Cardiac muscle cell (in vitro differentiated cells and primary cell): Measurements from ENCODE around the gene BRD4. TPM values are rescaled to one million over a fixed set of nuclear protein-coding genes. Genes with fewer than 3 reads are reported as not detected.
"Not testable (repeated sequence)": the region's sequence is repeated elsewhere in the genome, so short reads cannot be mapped to it uniquely, and the experiment has no call there.

ENCODE experiments used
- DNase-seq, 2 donors: peaks; one replicate each; pipeline versions ENCODE4 v3.0.0 to v3.0.0-alpha.2; 2010 to 2017; ENCODE audit warnings: low read depth in 1 of 2, low spot score in 1 of 2
- H3K27ac ChIP-seq: fragments of 200-600 bp; sonication (generic); 2 replicates; pipeline ENCODE4 v1.5.1; 2016
- H3K27me3 ChIP-seq: fragments of 200-600 bp; sonication (generic); 2 replicates; pipeline ENCODE4 v1.6.0; 2016; ENCODE audit warnings: control low read depth
- H3K36me3 ChIP-seq: fragments of 200-600 bp; sonication (generic); 2 replicates; pipeline ENCODE4 v1.5.1; 2016; ENCODE audit warnings: control low read depth
- H3K4me1 ChIP-seq: fragments of 200-600 bp; sonication (generic); 2 replicates; pipeline ENCODE4 v1.8.1; 2017; ENCODE audit warnings: low read depth, mild to moderate bottlenecking, mixed run types
- H3K4me3 ChIP-seq: fragments of 200-600 bp; sonication (generic); 2 replicates; pipeline ENCODE4 v1.5.1; 2016; ENCODE audit warnings: mild to moderate bottlenecking
- H3K9me3 ChIP-seq: fragments of 200-600 bp; sonication (generic); 2 replicates; pipeline ENCODE4 v1.5.1; 2017; ENCODE audit warnings: low read depth, mild to moderate bottlenecking, control low read depth
- CTCF ChIP-seq: IDR thresholded peaks from 2 replicates; pipeline ENCODE4 v1.5.1; 2012; ENCODE audit warnings: low read depth, mild to moderate bottlenecking, low read length
- polyA plus RNA-seq: library from polyadenylated mRNA; unstranded; fragments of >200 nt; fragmentation: Nextera tagmentation; extraction: Ambion mirVana; gene quantifications from 2 replicates; pipeline ENCODE4 v1.2.1, GENCODE V29; 2016
- total RNA-seq: library from RNA; depleted of rRNA; stranded (reverse); fragments of >200 nt; gene quantifications from 2 replicates; pipeline ENCODE4 v1.2.3, GENCODE V29; 2016

The BRD4 gene
- total and polyA plus RNA-seq, 2 experiments from 2014 or later, result 42.5 to 86.1 TPM

GRCh38 chr19:15357906-15358305 lies 25.6 kb upstream of the BRD4 start:
- H3K36me3 ChIP-seq, result peaks cover 37% of the 10 kb centered on the region
- DNase-seq, result no peak
- no peaks in the 10 kb centered on the region for H3K9me3 ChIP-seq
- no peaks in the 10 kb centered on the region for H3K4me1 ChIP-seq
- no peak for TF ChIP-seq CTCF
- H3K27ac ChIP-seq, result no peak overlapping the region
- H3K4me3 ChIP-seq, result no peak overlapping the region
- H3K27me3 ChIP-seq, result no peaks in the 10 kb centered on the region

- Histone ChIP-seq H3K27ac (peak overlapping the region; percentile 30), H3K4me3 (no peak overlapping the region), H3K36me3 (peaks cover 27% of the 10 kb centered on the region), H3K9me3 (no peaks in the 10 kb centered on the region), H3K27me3 (no peaks in the 10 kb centered on the region), H3K4me1 (no peaks in the 10 kb centered on the region)
- TF ChIP-seq CTCF, result no peak
- DNase-seq, result no peak
Measured at GRCh38 chr19:15354566-15355296, 22.4 kb upstream of the BRD4 start.

GRCh38 chr19:15353908-15354307 lies 21.6 kb upstream of the BRD4 start:
- TF ChIP-seq CTCF, result no peak
- Histone ChIP-seq H3K4me3 (no peak overlapping the region), H3K27ac (no peak overlapping the region), H3K4me1 (no peaks in the 10 kb centered on the region), H3K9me3 (no peaks in the 10 kb centered on the region), H3K36me3 (peaks cover 22% of the 10 kb centered on the region), H3K27me3 (no peaks in the 10 kb centered on the region)
- no peak for DNase-seq

- H3K9me3 ChIP-seq, H3K27me3 ChIP-seq, H3K4me3 ChIP-seq, H3K4me1 ChIP-seq, H3K27ac ChIP-seq, DNase-seq: not testable (repeated sequence)
- H3K36me3 ChIP-seq, result peaks cover 12% of the 10 kb centered on the region
Measured at GRCh38 chr19:15352535-15352934, 20.2 kb upstream of the BRD4 start.

- H3K9me3 ChIP-seq, H3K4me1 ChIP-seq, H3K4me3 ChIP-seq, H3K27me3 ChIP-seq, H3K27ac ChIP-seq, H3K36me3 ChIP-seq, DNase-seq: not testable (repeated sequence)
Measured at GRCh38 chr19:15341328-15341727, 9.0 kb upstream of the BRD4 start.

GRCh38 chr19:15340086-15340485 lies 7.7 kb upstream of the BRD4 start:
- TF ChIP-seq CTCF, result no peak
- Histone ChIP-seq H3K27me3 (no peaks in the 10 kb centered on the region), H3K27ac (no peak overlapping the region), H3K9me3 (no peaks in the 10 kb centered on the region), H3K4me1 (peaks cover 8% of the 10 kb centered on the region), H3K4me3 (no peak overlapping the region), H3K36me3 (peaks cover under 1% of the 10 kb centered on the region)
- no peak for DNase-seq
